IPS DF 19.7 (cell line): ENCODE data around the gene SLC35B1.
"Not testable (repeated sequence)": the region's sequence is repeated elsewhere in the genome, so short reads cannot be mapped to it uniquely, and the experiment has no call there.

Experiments used
- DNase-seq: peaks from one replicate; pipeline ENCODE4 v3.0.0-alpha.2; 2013; ENCODE audit warnings: low read depth, low spot score

The SLC35B1 gene

DNA sequence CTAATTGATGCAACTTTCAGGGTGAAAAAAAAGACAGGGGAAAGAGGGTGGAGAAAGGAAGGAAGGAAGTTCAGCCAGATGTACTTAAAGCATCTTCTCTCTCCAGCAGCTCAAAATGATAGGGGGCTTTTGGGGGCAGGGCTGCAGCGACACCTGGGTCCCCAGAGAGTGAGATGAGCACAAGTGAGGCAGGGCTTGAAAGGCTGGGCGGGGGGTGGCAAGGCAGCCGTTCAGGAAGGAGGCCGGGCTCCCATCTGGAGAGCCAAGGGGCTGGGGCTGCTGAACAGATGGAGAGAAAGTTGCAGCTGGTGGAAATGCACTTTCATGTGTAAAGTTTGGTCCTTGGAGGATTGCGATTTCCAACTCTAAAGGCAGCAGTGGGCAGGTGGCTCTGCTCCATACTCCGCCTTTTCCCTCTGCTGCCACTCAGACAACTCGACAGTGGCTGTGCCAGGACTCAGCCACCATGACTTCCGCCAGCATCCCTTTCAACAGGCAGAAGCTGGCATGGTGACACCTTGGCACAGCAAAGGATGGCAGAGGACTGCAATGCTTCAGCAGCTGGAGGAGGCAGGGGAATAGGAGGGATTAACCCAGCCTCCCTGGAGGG is 7.7 kb downstream of the SLC35B1 start:
- DNase-seq = no peak

GRCh38 chr17:49698005-49698404 is 9.8 kb downstream of the SLC35B1 start:
- DNase-seq = no peak

DNA sequence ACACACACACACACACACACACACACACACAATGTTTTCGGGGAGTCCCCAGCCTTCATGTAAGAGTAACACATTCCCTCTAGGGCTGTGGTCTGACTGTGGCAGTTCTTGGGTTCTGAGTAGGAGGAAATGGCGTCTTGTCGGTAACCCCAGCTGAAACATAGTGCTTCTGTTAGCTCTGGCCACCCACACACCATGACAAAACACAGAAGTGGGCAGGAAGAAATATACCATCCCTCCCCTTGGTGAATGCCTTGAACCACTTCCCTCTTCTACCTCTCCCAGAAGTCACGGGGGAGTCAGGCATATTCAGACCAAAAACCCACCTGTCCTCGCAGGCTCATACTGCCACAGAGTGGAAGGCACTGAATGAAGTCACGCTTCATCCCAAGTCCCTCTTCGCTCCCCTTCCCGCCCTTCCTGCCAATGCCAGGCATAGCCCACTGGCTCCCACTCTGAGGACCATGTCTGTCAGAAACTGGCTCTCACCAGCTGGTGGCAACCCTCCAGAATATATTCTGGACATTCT is 11.5 kb downstream of the SLC35B1 start:
- no peak for DNase-seq

- DNase-seq = no peak
Measured at GRCh38 chr17:49695698-49696232, 12.0 kb downstream of the SLC35B1 start.

GRCh38 chr17:49694847-49695697 is 12.7 kb downstream of the SLC35B1 start:
- no peak for DNase-seq

DNA sequence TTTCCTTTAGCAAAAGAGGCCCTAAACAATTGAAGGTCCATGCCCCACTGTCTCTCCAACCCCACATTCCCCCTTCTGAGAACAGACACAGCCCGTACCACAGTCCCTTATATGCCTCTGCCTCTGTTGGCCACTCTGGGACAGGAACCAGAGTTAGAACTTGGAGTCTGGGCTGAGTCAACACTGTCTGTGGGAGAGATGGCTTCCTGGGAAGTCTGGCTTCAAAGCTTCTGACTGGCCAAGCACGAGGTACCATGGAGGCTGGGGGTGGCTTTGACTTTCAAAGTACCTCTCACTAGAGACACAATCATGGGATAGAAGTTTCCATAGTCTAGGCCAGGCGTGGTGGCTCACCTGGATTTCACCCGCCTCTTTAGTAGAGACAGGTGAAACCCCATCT is 15.0 kb downstream of the SLC35B1 start:
- no peak for DNase-seq

- no peak for DNase-seq
Measured at GRCh38 chr17:49691677-49692191, 16.0 kb downstream of the SLC35B1 start.

- DNase-seq = no peak
Measured at GRCh38 chr17:49691086-49691676, 16.6 kb downstream of the SLC35B1 start.

DNA sequence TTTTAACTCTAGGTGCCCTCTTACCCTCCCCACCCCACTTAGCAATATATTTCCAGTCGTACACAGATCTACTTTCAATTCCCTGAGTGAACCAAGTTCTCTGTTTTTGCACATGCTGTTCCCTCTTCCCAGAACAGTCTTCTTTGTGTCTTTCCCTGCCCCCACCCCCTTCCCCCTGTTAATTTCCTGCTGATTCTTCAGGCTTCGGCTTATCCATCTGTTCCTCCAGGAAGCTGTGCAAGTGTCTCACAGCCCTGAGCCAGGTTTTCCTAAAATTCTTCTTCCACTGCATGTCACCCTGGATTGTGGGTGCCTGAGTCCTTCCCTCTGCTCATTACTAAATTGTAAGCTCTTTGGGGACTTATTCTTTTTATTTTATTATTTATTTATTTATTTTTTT is 17.5 kb downstream of the SLC35B1 start:
- DNase-seq = no peak

GRCh38 chr17:49688848-49689247 is 18.9 kb downstream of the SLC35B1 start:
- DNase-seq = no peak

GRCh38 chr17:49687878-49688491 is 19.8 kb downstream of the SLC35B1 start:
- DNase-seq = no peak

DNA sequence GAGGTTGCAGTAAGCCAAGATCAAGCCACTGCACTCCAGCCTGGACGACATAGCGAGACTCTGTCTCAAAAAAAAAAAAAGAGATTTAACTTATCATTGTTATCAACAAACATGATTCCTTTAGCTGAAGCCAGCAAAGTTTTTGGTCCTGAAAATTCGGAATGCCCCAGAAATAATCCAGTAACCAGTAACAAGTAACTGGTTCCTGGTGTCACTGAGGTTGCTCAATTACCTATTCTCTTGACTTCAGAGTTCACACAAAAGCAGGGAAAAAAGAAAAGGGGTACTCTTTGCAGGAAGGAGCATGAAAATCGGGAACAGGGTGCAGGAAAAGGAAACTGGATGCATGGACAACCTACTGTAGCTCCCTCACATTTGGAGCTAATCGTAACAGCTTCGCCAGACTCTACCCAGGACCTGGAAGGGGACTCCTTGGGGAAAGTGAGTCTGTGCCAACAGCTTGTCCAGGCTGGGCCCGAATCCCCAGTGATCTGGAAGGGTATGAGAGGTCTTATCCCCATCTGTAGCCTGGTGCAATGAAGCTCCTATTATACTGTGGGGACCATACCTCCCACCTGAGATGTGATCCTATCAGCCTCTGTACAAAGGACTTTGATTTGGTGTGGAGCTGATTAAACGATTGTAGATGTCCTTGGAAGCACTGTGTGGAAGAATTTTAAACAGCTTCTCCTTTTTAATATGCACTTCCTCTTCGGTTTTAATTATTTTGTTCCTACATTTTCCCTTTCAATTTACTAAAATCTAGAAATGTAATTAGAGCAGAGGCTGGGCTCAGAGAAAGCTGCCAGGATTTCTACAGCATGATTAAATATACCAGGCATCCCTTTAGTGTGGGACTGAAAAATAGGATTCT is 26.4 kb downstream of the SLC35B1 start:
- no peak for DNase-seq

DNA sequence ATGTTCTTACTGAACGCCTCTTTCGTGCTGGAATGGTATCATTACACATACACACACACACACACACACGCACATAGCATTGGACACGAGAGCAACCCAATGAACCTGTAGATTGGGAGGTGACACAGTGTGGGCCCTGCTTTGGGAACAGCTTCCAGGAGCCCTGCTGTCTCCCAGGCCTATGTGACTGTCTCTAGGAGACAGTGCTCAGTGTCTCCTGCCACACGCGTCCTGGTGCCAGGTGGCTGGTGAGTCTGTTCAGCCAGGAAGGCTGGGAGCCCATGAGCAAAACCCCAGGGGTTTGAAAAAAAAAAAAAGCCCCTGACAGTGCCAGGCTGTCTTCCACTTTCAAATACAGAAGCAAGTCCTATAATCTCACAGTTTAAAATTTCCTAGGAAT is 27.4 kb downstream of the SLC35B1 start:
- no peak for DNase-seq

DNA sequence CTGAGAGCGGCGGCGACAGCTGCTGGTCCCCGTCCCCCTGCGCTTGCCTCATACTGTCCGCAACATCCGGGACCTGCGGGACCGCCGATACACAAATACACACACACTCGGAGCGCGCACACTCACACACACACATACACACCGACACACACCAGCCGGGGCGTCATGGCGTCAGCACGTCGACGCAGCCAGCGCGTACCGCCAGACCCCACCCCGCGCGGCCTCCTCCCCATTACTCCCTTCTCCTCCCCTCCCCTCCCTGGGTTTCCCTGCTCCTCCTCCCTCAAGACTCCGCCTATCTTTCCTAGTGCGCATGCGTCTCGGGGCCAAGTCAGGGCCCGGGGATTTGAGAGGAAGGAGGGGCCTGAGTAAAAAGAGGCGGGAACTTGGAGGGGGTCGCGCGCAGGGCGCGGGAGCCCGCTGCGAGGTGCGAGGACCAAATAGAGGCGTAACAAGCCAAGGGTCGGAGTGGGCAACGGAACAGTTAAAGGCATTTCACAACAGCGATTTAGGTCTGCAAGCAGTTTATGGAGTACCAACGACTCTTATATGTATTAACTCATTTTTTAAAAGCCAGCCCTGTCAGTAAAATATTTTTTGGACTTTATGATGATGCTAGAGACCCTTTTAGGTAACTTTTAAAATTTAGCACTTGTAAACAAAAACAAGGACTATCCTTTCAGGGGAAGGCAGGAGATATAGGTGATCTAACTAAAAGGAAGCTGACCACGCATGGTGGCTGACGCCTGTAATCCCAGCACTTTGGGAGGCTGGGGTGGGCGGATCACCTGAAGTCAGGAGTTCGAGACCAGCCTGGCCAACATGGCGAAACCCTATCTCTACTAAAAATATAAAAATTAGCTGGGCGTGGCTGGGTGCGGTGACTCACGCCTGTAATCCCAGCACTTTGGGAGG is 29.6 kb downstream of the SLC35B1 start, which contains the start of gene SPOP:
TSS of gene SPOP (minus strand) at position 165 of the 915 bp plus-strand sequence. CDS start 55,287 bp downstream, outside the sequence.
- DNase-seq = peak; percentile 93

GRCh38 chr17:49677134-49677932 is 30.4 kb downstream of the SLC35B1 start:
- peak; percentile 68 for DNase-seq

DNA sequence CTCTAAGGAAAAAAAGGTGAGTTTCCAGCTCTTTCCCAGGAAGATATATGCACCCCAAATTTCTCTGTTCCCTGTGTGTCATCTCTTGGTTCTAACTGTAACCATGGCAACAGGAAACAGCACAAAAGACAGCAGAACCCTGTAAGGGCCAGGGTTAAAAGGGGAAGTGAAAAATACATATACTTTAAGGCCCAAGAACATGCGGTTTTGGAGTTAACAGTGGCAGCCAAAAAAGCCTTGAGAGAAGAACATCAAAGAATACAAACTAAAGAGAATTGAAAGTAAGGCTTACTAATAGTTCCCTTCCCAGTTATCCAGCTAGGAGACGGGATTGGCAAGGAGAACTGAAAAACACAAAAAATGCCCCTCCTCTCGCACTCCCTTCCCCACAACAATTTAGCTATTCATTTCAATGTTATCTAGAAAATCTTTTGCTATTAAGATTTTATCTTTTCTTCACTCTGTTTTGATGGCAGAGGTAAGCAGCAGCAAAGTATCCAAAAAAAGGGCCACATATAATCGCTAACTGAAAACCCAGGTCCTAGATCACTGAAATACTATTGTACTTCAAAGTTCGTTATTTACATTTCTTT is 31.4 kb downstream of the SLC35B1 start:
- DNase-seq = no peak

- no peak for DNase-seq
Measured at GRCh38 chr17:49674507-49674906, 33.3 kb downstream of the SLC35B1 start.

- DNase-seq = not testable (repeated sequence)
Measured at GRCh38 chr17:49673679-49674078, 34.1 kb downstream of the SLC35B1 start.
